ENCODE data around the gene TUT7.
A peak's percentile ranks its signal among the peaks of the same experiment; 100 is the strongest.
"Not testable (repeated sequence)": the region's sequence is repeated elsewhere in the genome, so short reads cannot be mapped to it uniquely, and the experiment has no call there.

Gene TUT7

GRCh38 chr9:86337469-86338108 is 16.6 kb downstream of the TUT7 start:
- intact Hi-C loops (cut with micrococcal nuclease): loop anchor here (2.0 kb wide), 1 partner anchor 15 kb away; no protein-coding TSS in a partner anchor
- Mint-ChIP-seq H3K4me1 (ENCODE audit: low read depth) (peaks cover 20% of the 10 kb centered on the region), H3K36me3 (ENCODE audit: low read depth) (peaks cover 94% of the 10 kb centered on the region), H3K27me3 (no peaks in the 10 kb centered on the region), H3K27ac (peak overlapping the region; percentile 41), H3K4me3 (no peak overlapping the region), H3K9me3 (no peaks in the 10 kb centered on the region)

DNA sequence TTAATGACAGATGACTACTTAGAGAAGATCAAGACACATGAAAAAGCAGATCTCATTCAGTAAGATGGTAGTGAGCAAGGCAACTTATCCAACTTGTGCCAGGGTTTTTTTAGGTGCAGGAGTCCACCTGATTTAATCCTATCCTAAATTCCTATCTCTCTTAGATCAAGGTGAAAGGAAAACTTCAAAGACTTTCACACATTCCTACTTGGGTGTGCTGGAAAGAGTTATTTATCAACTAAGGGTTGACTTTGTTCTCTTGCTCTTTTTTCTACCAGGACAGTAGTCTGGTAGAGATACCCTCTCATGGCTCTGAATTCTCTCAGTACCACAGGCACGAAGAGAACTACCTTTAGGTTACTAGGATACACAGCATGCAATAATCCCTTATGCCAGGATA is 18.2 kb downstream of the TUT7 start:
- Mint-ChIP-seq H3K4me3 (no peak overlapping the region), H3K27me3 (no peaks in the 10 kb centered on the region), H3K9me3 (no peaks in the 10 kb centered on the region), H3K27ac (no peak overlapping the region), H3K4me1 (ENCODE audit: low read depth) (peaks cover 11% of the 10 kb centered on the region), H3K36me3 (ENCODE audit: low read depth) (peaks cover 94% of the 10 kb centered on the region)
- intact Hi-C loops (cut with micrococcal nuclease): no loop called here

- Mint-ChIP-seq H3K36me3 (ENCODE audit: low read depth) (peaks cover 96% of the 10 kb centered on the region), H3K27ac (no peak overlapping the region), H3K4me1 (ENCODE audit: low read depth) (peaks cover 11% of the 10 kb centered on the region), H3K27me3 (no peaks in the 10 kb centered on the region), H3K9me3 (no peaks in the 10 kb centered on the region), H3K4me3 (no peak overlapping the region)
- intact Hi-C loops (cut with micrococcal nuclease): loop anchor here (5.0 kb wide), 1 partner anchor 36 kb away; no protein-coding TSS in a partner anchor
These were observed 20.6 kb downstream of the TUT7 start for GRCh38 chr9:86333651-86334050.

DNA sequence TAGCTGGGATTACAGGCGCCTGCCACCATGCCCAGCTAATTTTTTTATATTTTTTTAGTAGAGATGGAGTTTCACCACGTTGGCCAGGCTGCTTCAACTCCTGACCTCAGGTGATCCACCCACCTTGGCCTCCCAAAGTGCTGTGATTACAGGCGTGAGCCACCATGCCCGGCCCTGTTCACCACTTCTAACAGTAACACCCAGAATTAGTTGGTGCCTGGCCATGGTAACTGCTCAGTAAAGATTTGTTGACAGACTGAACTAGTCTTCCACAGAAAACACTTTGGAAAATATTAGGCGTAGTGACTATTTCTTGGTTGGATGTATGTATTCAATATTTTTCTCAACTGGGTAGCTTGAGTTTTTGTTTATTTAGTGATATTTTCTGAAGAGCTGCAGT is 24.0 kb downstream of the TUT7 start:
- Mint-ChIP-seq H3K36me3 (ENCODE audit: low read depth) (peaks cover 94% of the 10 kb centered on the region), H3K4me1 (ENCODE audit: low read depth) (peaks cover 5% of the 10 kb centered on the region), H3K9me3 (no peaks in the 10 kb centered on the region), H3K27ac (no peak overlapping the region), H3K27me3 (no peaks in the 10 kb centered on the region), H3K4me3 (no peak overlapping the region)
- intact Hi-C loops (cut with micrococcal nuclease): loop anchor here (5.0 kb wide), 1 partner anchor 33 kb away; no protein-coding TSS in a partner anchor

DNA sequence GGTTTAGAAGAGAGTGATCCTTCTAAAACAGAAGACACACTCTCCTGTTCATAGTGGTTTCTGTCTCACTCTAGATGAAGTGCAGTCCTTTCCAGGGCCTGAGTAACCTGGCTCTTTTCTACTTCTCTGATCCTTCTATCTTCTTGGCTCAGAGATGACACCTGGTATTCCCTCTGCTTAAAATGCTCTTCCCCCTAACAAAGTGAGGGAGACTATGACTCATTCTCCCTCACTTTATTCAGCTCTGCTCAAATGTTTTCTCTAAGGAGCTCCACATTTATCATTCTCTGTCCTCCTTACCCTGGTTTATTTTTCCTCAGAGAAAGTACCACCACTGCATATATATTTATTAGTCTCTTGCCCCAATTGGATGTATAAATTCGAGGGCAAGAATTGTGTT is 24.6 kb downstream of the TUT7 start:
- no peak overlapping the region for H3K27ac Mint-ChIP-seq
- H3K9me3 Mint-ChIP-seq: no peaks in the 10 kb centered on the region

GRCh38 chr9:86328156-86328555 is 26.1 kb downstream of the TUT7 start:
- Mint-ChIP-seq H3K4me3 (no peak overlapping the region), H3K36me3 (ENCODE audit: low read depth) (peaks cover 94% of the 10 kb centered on the region), H3K9me3 (no peaks in the 10 kb centered on the region), H3K4me1 (ENCODE audit: low read depth) (peaks cover 10% of the 10 kb centered on the region), H3K27ac (no peak overlapping the region), H3K27me3 (no peaks in the 10 kb centered on the region)
- intact Hi-C loops (cut with micrococcal nuclease): no loop called here

More for the DNA sequence above, 24.6 kb downstream of the TUT7 start:
- Mint-ChIP-seq H3K4me1 (ENCODE audit: low read depth) (peaks cover 5% of the 10 kb centered on the region), H3K4me3 (no peak overlapping the region), H3K27me3 (no peaks in the 10 kb centered on the region), H3K36me3 (ENCODE audit: low read depth) (peaks cover 94% of the 10 kb centered on the region)
- intact Hi-C loops (cut with micrococcal nuclease): loop anchor here (5.0 kb wide), 1 partner anchor 32 kb away; no protein-coding TSS in a partner anchor

DNA sequence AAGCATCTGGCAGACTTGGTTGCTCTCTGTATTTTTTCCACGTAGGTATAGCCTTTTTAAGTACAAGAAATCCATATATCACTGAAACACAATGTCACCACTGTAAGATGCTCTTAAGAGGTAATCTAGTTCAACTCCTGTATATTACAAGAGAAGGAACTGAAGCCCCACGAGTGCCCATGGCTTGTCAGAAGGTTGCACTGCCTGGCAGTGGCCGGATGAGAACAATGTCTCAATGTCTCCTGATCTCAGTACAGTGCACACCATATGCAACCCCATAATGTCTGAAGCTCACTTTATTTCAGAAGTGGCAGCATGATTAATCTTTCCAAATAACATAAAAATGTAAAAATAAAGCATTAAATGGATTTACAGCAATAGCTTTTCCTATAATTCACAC is 27.7 kb downstream of the TUT7 start:
- H3K4me3 Mint-ChIP-seq: no peak overlapping the region
- H3K27me3 Mint-ChIP-seq: no peaks in the 10 kb centered on the region
- H3K27ac Mint-ChIP-seq: no peak overlapping the region
- peaks cover 94% of the 10 kb centered on the region for H3K36me3 Mint-ChIP-seq (ENCODE audit: low read depth)
- intact Hi-C loops (cut with micrococcal nuclease): no loop called here
- no peaks in the 10 kb centered on the region for H3K9me3 Mint-ChIP-seq
- H3K4me1 Mint-ChIP-seq (ENCODE audit: low read depth): peaks cover 6% of the 10 kb centered on the region

DNA sequence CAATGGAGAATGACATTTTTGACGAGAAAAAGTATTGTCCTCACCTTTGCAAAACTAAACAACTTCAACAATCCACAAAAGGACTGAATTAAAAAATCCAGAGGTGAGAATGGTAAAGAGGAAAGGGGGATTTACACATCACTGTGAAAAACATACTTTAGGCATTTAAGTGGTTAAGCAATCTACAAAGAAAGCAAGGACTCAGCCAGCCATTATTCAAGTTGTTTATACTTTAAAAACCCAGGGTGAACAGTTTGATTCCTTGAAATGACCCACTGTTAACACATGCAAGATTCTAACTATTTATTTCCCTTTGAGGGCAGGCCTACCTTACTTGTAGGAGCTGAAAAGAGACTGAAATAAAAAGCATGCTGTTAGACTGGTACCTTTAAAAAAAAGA is 29.3 kb downstream of the TUT7 start:
- H3K27me3 Mint-ChIP-seq: no peaks in the 10 kb centered on the region
- H3K4me3 Mint-ChIP-seq: no peak overlapping the region
- H3K9me3 Mint-ChIP-seq: no peaks in the 10 kb centered on the region
- intact Hi-C loops (cut with micrococcal nuclease): no loop called here
- peaks cover 6% of the 10 kb centered on the region for H3K4me1 Mint-ChIP-seq (ENCODE audit: low read depth)
- peaks cover 94% of the 10 kb centered on the region for H3K36me3 Mint-ChIP-seq (ENCODE audit: low read depth)
- H3K27ac Mint-ChIP-seq: no peak overlapping the region

GRCh38 chr9:86324308-86324707 is 29.9 kb downstream of the TUT7 start:
- Mint-ChIP-seq H3K9me3 (no peaks in the 10 kb centered on the region), H3K4me1 (ENCODE audit: low read depth) (peaks cover 6% of the 10 kb centered on the region), H3K27ac (peak overlapping the region; percentile 45), H3K4me3 (no peak overlapping the region), H3K36me3 (ENCODE audit: low read depth) (peaks cover 93% of the 10 kb centered on the region), H3K27me3 (no peaks in the 10 kb centered on the region)
- intact Hi-C loops (cut with micrococcal nuclease): no loop called here

GRCh38 chr9:86322973-86323644 is 31.1 kb downstream of the TUT7 start:
- Mint-ChIP-seq H3K4me1 (ENCODE audit: low read depth) (peaks cover 6% of the 10 kb centered on the region), H3K27ac (no peak overlapping the region), H3K27me3 (no peaks in the 10 kb centered on the region), H3K4me3 (no peak overlapping the region), H3K36me3 (ENCODE audit: low read depth) (peaks cover 98% of the 10 kb centered on the region), H3K9me3 (no peaks in the 10 kb centered on the region)
- intact Hi-C loops (cut with micrococcal nuclease): no loop called here

DNA sequence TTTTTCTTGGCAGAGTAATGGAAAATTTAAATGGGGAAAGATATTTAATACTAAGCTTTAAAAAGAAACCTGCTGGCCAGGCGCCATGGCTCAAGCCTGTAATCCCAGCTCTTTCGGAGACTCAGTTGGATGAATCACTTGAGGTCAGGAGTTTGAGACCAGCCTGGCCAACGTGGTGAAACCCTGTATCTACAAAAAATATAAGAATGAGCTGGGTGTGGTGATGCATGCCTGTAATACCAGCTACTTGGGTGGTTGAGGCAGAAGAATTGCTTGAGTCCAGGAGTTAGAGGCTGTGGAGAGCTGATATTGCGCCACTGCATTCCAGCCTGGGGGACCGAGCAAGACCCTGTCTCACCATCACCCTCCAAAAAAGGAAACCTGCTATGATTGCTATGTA is 32.8 kb downstream of the TUT7 start:
- Mint-ChIP-seq H3K4me3 (no peak overlapping the region), H3K36me3 (ENCODE audit: low read depth) (peaks cover 90% of the 10 kb centered on the region), H3K27me3 (no peaks in the 10 kb centered on the region), H3K27ac (no peak overlapping the region), H3K9me3 (no peaks in the 10 kb centered on the region), H3K4me1 (ENCODE audit: low read depth) (peaks cover 6% of the 10 kb centered on the region)
- intact Hi-C loops (cut with micrococcal nuclease): no loop called here

DNA sequence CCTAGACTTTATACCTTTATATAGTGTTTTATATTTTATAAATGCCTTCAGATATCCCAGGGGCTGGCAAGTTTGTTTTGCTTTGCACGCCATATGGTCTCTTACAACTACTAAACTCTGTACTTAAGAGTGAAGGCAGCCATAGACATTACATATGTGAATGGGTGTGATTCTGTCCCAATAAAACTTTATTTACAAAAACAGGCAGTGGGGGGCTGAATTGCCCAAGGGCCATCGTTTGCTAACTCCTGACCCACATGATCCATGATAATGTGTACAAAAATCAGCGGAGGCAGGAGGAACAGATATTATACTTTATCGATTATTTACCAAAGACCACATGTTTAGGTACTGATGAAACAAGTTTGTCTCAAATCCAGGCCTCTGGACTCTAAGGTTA is 36.0 kb downstream of the TUT7 start:
- H3K36me3 Mint-ChIP-seq (ENCODE audit: low read depth): peaks cover 90% of the 10 kb centered on the region
- no peak overlapping the region for H3K4me3 Mint-ChIP-seq
- H3K4me1 Mint-ChIP-seq (ENCODE audit: low read depth): peaks cover 19% of the 10 kb centered on the region
- H3K9me3 Mint-ChIP-seq: no peaks in the 10 kb centered on the region
- H3K27ac Mint-ChIP-seq: no peak overlapping the region
- H3K27me3 Mint-ChIP-seq: no peaks in the 10 kb centered on the region
- intact Hi-C loops (cut with micrococcal nuclease): no loop called here

DNA sequence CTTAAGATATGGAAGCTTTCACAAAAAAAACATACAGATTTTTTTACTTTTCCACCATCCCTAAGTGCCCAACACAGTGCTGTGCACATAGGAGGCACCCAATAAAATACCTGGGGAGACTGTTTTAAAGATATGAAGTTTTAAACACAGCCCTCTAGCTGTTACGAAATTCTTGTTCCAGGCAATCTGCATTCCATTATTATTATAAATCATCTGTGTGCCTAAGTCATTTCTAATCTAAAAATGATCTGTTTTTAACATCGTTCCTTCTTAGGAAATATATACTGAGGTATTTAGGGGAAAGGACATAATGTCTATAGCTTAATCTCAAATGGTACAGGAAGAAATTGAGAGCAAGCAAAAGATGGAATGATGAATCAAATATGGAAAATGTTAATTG is 39.1 kb downstream of the TUT7 start:
- Mint-ChIP-seq H3K4me3 (no peak overlapping the region), H3K27ac (peak overlapping the region; percentile 9), H3K27me3 (no peaks in the 10 kb centered on the region), H3K36me3 (ENCODE audit: low read depth) (peaks cover 90% of the 10 kb centered on the region), H3K4me1 (ENCODE audit: low read depth) (peaks cover 17% of the 10 kb centered on the region), H3K9me3 (no peaks in the 10 kb centered on the region)
- intact Hi-C loops (cut with micrococcal nuclease): no loop called here

GRCh38 chr9:86312959-86313358 is 41.3 kb downstream of the TUT7 start:
- Mint-ChIP-seq H3K27ac (peak overlapping the region; percentile 9), H3K4me1 (ENCODE audit: low read depth) (peaks cover 17% of the 10 kb centered on the region), H3K36me3 (ENCODE audit: low read depth) (peaks cover 91% of the 10 kb centered on the region)
- H3K9me3 Mint-ChIP-seq; H3K4me3 Mint-ChIP-seq; H3K27me3 Mint-ChIP-seq; intact Hi-C loops (cut with micrococcal nuclease): not testable (repeated sequence)

All from dendritic cell treated with granulocyte-macrophage colony-stimulating factor and Interleukin-4, amounts not matched to agents 40 ng/mL and 50 ng/mL, for 4 days (primary cell).